Nephron (organoid): ENCODE data around the gene TIMM10.

Experiments used
- H3K27ac Mint-ChIP-seq, 3 experiments: 2 replicates each; pipeline ENCODE4 v1.8.0; 2020; ENCODE audit warnings: mixed read lengths in 3 of 3, mild to moderate bottlenecking in 2 of 3, moderate library complexity in 1 of 3
- H3K27me3 Mint-ChIP-seq: 2 replicates; pipeline ENCODE4 v1.8.0; 2021; ENCODE audit warnings: low read depth, mild to moderate bottlenecking, moderate library complexity, mixed read lengths
- H3K36me3 Mint-ChIP-seq: 2 replicates; pipeline ENCODE4 v1.8.0; 2020; ENCODE audit warnings: low read depth, mixed read lengths
- H3K4me1 Mint-ChIP-seq: 2 replicates; pipeline ENCODE4 v1.8.0; 2020; ENCODE audit warnings: mixed read lengths
- H3K4me3 Mint-ChIP-seq, 3 experiments: 2 replicates each; pipeline ENCODE4 v1.8.0; 2020; ENCODE audit warnings: mild to moderate bottlenecking in 3 of 3, mixed read lengths in 3 of 3, moderate library complexity in 2 of 3
- H3K9me3 Mint-ChIP-seq: 2 replicates; pipeline ENCODE4 v1.8.0; 2020; ENCODE audit warnings: mixed read lengths
- CTCF ChIP-seq, 3 experiments: fragments of 200-600 bp; sonication (generic); IDR thresholded peaks; one replicate each; pipeline ENCODE4 v1.5.0; 2021; ENCODE audit warnings: antibody characterized with exemption in 3 of 3; ENCODE audit not compliant: unreplicated experiment in 3 of 3

Gene TIMM10

GRCh38 chr11:57479911-57480310 is 50.6 kb downstream of the TIMM10 start:
- no peaks in the 10 kb centered on the region for H3K36me3 Mint-ChIP-seq
- H3K27me3 Mint-ChIP-seq, result peaks cover 78% of the 10 kb centered on the region
- peaks cover 5% of the 10 kb centered on the region for H3K4me1 Mint-ChIP-seq
- H3K9me3 Mint-ChIP-seq, result no peaks in the 10 kb centered on the region
- no peak overlapping the region for H3K27ac Mint-ChIP-seq
- TF ChIP-seq CTCF (IDR thresholded peaks at IDR 0.05; ENCODE audit: unreplicated experiment in 3 of 3), result no peak
- H3K4me3 Mint-ChIP-seq, result peak overlapping the region in 1 of 3 experiments; percentile 3

GRCh38 chr11:57479021-57479663 is 51.4 kb downstream of the TIMM10 start:
- no peaks in the 10 kb centered on the region for H3K9me3 Mint-ChIP-seq
- no peak for TF ChIP-seq CTCF (IDR thresholded peaks at IDR 0.05; ENCODE audit: unreplicated experiment in 3 of 3)
- peaks cover 82% of the 10 kb centered on the region for H3K27me3 Mint-ChIP-seq
- no peak overlapping the region for H3K27ac Mint-ChIP-seq
- H3K4me3 Mint-ChIP-seq, result peak overlapping the region in 2 of 3 experiments; percentile 5 to 10
- H3K4me1 Mint-ChIP-seq, result peaks cover 5% of the 10 kb centered on the region
- H3K36me3 Mint-ChIP-seq, result no peaks in the 10 kb centered on the region
